GM12892 (cell line): Measurements from ENCODE around the gene TEK.

ENCODE experiments used
- DNase-seq: peaks from one replicate; pipeline ENCODE4 v3.0.0; 2011; ENCODE audit not compliant: insufficient read length
- FAIRE-seq: peaks from 2 replicates; lab custom pipeline; 2011; peaks lifted over from hg19 to GRCh38; lab: Jason Lieb, UNC
- POLR2A ChIP-seq: IDR thresholded peaks from 2 replicates; pipeline ENCODE4 v1.6.1; 2011; ENCODE audit warnings: low read depth, low read length, control low read depth
- POLR2AphosphoS5 ChIP-seq: IDR thresholded peaks from 2 replicates; pipeline ENCODE4 v1.6.1; 2011; ENCODE audit warnings: low read depth, low read length, control low read depth
- TAF1 ChIP-seq: IDR thresholded peaks from 2 replicates; pipeline ENCODE4 v1.6.1; 2011; ENCODE audit warnings: low read depth, mild to moderate bottlenecking, control low read depth, low read length, borderline replicate concordance

The TEK gene

GRCh38 chr9:27126670-27127069 lies 17.6 kb downstream of the TEK start:
- TF ChIP-seq POLR2A (no peak), TAF1 (no peak), POLR2AphosphoS5 (no peak)
- DNase-seq (no peak), FAIRE-seq (no peak)

GRCh38 chr9:27129221-27129620 lies 20.2 kb downstream of the TEK start:
- no peak for DNase-seq
- FAIRE-seq: no peak
- TF ChIP-seq POLR2AphosphoS5: no peak
- TF ChIP-seq TAF1: no peak
- no peak for TF ChIP-seq POLR2A

DNA sequence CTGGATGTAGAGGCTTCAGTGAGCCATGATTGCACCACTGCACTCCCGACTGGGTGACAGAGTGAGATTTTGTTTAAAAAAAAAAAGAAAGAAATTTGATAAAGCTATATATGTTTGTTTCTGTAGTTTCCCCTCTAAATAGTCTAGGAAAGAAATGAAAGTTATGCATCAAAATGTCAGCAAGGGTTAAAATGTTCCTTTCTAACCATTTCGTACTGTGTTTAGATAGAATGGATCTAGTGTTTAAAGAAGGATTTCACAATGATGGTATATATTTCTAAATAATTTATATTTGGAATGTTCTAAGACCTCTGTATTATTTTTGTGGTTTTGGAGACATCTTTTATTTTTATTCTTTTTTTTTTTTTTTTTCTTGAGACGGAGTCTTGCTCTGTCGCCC lies 22.7 kb downstream of the TEK start:
- FAIRE-seq: no peak

GRCh38 chr9:27133817-27134216 lies 24.8 kb downstream of the TEK start:
- TF ChIP-seq TAF1 (no peak), POLR2A (no peak), POLR2AphosphoS5 (no peak)
- no peak for DNase-seq

More for the DNA sequence above, 22.7 kb downstream of the TEK start:
- no peak for TF ChIP-seq POLR2AphosphoS5
- DNase-seq: no peak

DNA sequence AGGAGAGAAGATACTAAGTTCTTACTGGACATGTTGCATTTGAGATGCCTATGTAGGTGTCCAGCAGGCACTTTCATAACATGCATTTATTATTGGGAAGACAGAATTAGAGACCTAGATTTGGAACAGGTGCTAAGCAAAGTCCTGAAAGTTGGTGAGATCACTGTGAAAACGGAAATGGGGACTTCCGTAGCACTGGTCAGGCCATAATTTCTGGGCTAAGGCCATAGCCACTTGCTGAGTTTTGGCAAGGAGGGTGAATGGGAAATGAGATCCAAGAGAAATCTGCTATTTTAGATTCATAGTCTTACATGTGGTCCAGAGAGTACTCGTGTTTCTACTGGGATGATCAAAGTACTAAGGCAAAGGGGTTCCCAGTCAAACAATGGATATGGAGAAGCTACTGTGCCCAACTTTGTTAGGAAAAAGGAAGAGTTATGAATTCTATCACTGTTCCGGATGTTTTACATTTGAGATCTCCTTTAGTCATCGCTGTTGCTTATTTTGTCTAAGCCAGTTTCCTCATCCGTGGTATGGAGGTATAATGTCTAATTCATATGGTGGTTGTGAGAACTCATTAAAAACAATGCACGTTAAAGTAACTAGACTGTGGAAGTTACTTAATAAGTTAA lies 33.4 kb downstream of the TEK start:
- FAIRE-seq (no peak), DNase-seq (no peak)
- no peak for TF ChIP-seq POLR2A

More at GRCh38 chr9:27133817-27134216, 24.8 kb downstream of the TEK start:
- no peak for FAIRE-seq

- no peak for DNase-seq
- FAIRE-seq: no peak
- TF ChIP-seq POLR2AphosphoS5 (no peak), POLR2A (no peak), TAF1 (no peak)
Measured at GRCh38 chr9:27145143-27145542, 36.1 kb downstream of the TEK start.

DNA sequence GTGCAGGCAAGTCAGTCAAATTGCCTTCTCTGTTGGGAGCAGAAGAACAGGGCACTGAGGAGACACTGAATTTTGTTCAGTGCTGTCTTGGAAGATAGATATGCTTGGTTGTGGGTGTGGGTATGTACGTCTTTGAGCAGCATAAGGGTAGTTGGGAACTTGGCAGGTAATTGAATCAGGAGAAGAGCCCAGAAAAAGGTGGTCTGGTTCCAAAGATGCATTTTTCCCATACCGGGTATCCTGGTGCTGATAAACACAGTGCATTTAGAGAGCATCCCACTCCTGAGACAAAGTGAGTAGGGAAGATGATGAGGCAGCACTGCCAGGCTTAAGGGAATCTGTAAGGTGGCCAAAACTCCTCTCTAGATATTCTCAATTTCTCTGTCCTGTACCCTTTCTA lies 40.6 kb downstream of the TEK start:
- no peak for DNase-seq
- FAIRE-seq: no peak
- TF ChIP-seq TAF1: no peak

DNA sequence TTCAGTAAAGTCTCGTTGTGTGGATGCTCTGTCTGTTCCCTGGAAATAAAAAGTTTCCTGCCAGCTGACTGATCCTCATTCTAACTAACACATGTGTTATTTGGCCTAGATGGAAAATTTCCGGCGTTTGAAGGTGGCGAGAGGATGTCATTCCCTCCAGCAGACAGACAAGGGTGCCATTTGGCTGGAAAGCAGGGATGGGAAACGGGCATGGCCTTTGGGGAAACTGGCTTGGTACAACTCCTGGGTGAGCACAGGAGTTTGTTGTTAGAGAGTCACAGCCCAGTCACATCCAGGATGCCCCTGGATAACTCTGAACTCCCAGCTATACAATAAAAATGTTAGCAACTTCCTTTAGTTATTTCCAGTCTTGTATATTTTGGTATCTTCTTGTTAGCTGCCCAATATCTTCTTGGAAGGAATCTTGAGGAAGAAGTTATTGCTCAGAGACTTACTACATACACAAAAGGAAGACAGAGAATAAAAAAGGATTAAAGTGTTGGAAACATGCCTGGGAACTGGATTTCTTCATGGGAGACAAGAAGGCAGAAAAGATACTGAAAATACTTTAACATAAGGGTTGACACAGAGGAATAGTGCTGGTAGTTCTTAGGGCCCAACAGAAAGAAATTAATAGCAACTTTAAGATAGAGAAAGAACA lies 41.9 kb downstream of the TEK start:
- DNase-seq: no peak
- FAIRE-seq: no peak
- TF ChIP-seq TAF1 (no peak), POLR2AphosphoS5 (no peak), POLR2A (no peak)

GRCh38 chr9:27151693-27152404 lies 42.8 kb downstream of the TEK start:
- TF ChIP-seq POLR2AphosphoS5: no peak
- TF ChIP-seq POLR2A: no peak
- no peak for TF ChIP-seq TAF1
- DNase-seq (no peak), FAIRE-seq (no peak)

GRCh38 chr9:27152405-27152718 lies 43.3 kb downstream of the TEK start:
- no peak for DNase-seq
- FAIRE-seq: no peak
- no peak for TF ChIP-seq TAF1
- TF ChIP-seq POLR2A: no peak
- TF ChIP-seq POLR2AphosphoS5: no peak

DNA sequence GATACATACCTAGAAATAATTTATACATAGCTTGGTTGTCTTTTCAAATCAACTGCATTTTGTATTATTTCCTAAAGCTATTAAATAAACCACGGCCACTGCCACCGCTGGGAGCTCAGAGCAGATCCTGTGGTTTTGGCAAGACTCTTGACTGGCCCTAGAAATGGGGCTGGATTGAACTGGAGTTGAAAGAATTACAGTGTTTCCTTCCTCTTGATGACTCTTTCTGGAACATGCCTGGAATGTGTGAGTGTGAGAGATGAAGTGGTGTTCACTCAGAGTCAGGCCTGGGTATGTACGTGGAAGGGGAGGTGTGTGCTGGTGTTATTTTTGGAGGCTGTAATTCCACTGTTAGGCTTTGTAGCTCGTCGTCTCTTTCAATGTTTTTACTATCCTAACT lies 45.9 kb downstream of the TEK start:
- FAIRE-seq (no peak), DNase-seq (no peak)
- TF ChIP-seq POLR2A: no peak
- TF ChIP-seq TAF1: no peak
- TF ChIP-seq POLR2AphosphoS5: no peak

- no peak for TF ChIP-seq POLR2A
- no peak for TF ChIP-seq POLR2AphosphoS5
- no peak for TF ChIP-seq TAF1
- DNase-seq (no peak), FAIRE-seq (no peak)
Measured at GRCh38 chr9:27157097-27157496, 48.1 kb downstream of the TEK start.

GRCh38 chr9:27157736-27158135 lies 48.7 kb downstream of the TEK start:
- FAIRE-seq (no peak), DNase-seq (no peak)
- no peak for TF ChIP-seq TAF1
- TF ChIP-seq POLR2A: no peak
- TF ChIP-seq POLR2AphosphoS5: no peak
